Sigmoid colon (tissue), 7 donors: ENCODE results near the gene SAMHD1. TPM values are rescaled to one million over a fixed set of nuclear protein-coding genes. Genes with fewer than 3 reads are reported as not detected.

Experiments used
- DNase-seq: peaks from one replicate; pipeline ENCODE4 v3.0.0-alpha.2; 2019
- H3K27ac ChIP-seq, 4 donors: fragments of 200-600 bp; sonication (generic); one replicate each; pipeline ENCODE4 v1.5.1; 2016 to 2019; ENCODE audit warnings: mild to moderate bottlenecking in 1 of 4
- H3K27me3 ChIP-seq, 3 donors: fragments of 200-600 bp; sonication (generic); one replicate each; pipeline ENCODE4 v1.5.1; 2019; ENCODE audit warnings: mild to moderate bottlenecking in 1 of 3
- H3K36me3 ChIP-seq, 4 donors: fragments of 200-600 bp; sonication (generic); one replicate each; pipeline ENCODE4 v1.5.1; 2016 to 2019
- H3K4me1 ChIP-seq, 4 donors: fragments of 200-600 bp; sonication (generic); one replicate each; pipeline ENCODE4 v1.5.1; 2017 to 2019
- H3K4me3 ChIP-seq, 4 donors: fragments of 200-600 bp; sonication (generic); one replicate each; pipeline ENCODE4 v1.5.1; 2017 to 2019; ENCODE audit warnings: mild to moderate bottlenecking in 2 of 4, moderate library complexity in 1 of 4
- H3K9me3 ChIP-seq, 4 donors: fragments of 200-600 bp in 3 of 4; sonication (generic) in 3 of 4; one replicate each; pipeline versions ENCODE4 v1.5.1 to v1.6.1; 2013 to 2019
- CTCF ChIP-seq, 4 experiments: fragments of 450-650 bp in 3 of 4; fragments of 200-600 bp in 1 of 4; IDR thresholded peaks; one replicate each; pipeline ENCODE4 v1.5.1; 2016 to 2019; ENCODE audit warnings: antibody characterized with exemption in 4 of 4, mild to moderate bottlenecking in 3 of 4, moderate library complexity in 2 of 4
- EP300 ChIP-seq, 4 donors: sonication (generic); formaldehyde crosslinking; IDR thresholded peaks; one replicate each; pipeline ENCODE4 v1.6.1; 2017; ENCODE audit warnings: antibody characterized with exemption in 4 of 4
- POLR2A ChIP-seq, 2 donors: fragments of 450-650 bp; IDR thresholded peaks; one replicate each; pipeline ENCODE4 v1.6.1; 2016; ENCODE audit warnings: antibody characterized with exemption in 2 of 2, mild to moderate bottlenecking in 2 of 2, moderate library complexity in 2 of 2
- POLR2AphosphoS5 ChIP-seq, 4 donors: sonication (generic); formaldehyde crosslinking; IDR thresholded peaks; one replicate each; pipeline ENCODE4 v1.6.1; 2017; ENCODE audit warnings: antibody characterized with exemption in 4 of 4
- WGBS, 2 donors: extraction: QIAGEN DNeasy Blood & Tissue Kit; methylation state at CpG; one replicate each; pipeline ENCODE4 v1.1.7; 2013; 5-methylcytosine and 5-hydroxymethylcytosine counted together
- intact Hi-C: fragments of 100-400 bp; cut with DNase I; formaldehyde crosslinking; loops from one replicate; pipeline ENCODE4 v1.15.1; 2023
- polyA plus RNA-seq, 3 donors: library from polyadenylated mRNA; stranded (reverse); fragments of 200-250 nt; gene quantifications; one replicate each; pipeline ENCODE4 v1.2.3, GENCODE V29; 2013
- total RNA-seq, 4 donors: library from RNA; depleted of rRNA; stranded (reverse); fragments of >200 nt; gene quantifications; one replicate each; pipeline ENCODE4 v1.1.0, GENCODE V29; 2016
- donor health status: healthy with polysubstance abuse.
- donor health status: Bipolar disorder and iron deficiency.
- donor health status: healthy.

Gene SAMHD1
- total and polyA plus RNA-seq, 7 donors, result 27.0 to 179 (median 89.6) TPM

- no peak overlapping the region for H3K4me3 ChIP-seq
- TF ChIP-seq CTCF (IDR thresholded peaks at IDR 0.05) (no peak), POLR2A (IDR thresholded peaks at IDR 0.05) (no peak), EP300 (IDR thresholded peaks at IDR 0.05) (no peak), POLR2AphosphoS5 (IDR thresholded peaks at IDR 0.05) (no peak)
- 61 to 71% methylated on average over 3 of the region's 3 CpGs for WGBS, 2 donors
- H3K27me3 ChIP-seq, result no peaks in the 10 kb centered on the region
- intact Hi-C loops, result no loop called here
- DNase-seq, result peak; percentile 15
- no peaks in the 10 kb centered on the region for H3K9me3 ChIP-seq
- no peak overlapping the region for H3K27ac ChIP-seq
- H3K4me1 ChIP-seq, result peaks cover 0 to 4% (median 2%) of the 10 kb centered on the region in 4 donors
- no peaks in the 10 kb centered on the region for H3K36me3 ChIP-seq
Measured at GRCh38 chr20:36956016-36956415, 4.5 kb upstream of the SAMHD1 start.

- Histone ChIP-seq H3K27me3 (no peaks in the 10 kb centered on the region), H3K9me3 (no peaks in the 10 kb centered on the region), H3K4me1 (peaks cover 0 to 14% (median 4%) of the 10 kb centered on the region in 4 donors), H3K4me3 (peak overlapping the region; percentile 61 to 95 (median 93)), H3K27ac (peak overlapping the region; percentile 79 to 96 (median 88)), H3K36me3 (no peaks in the 10 kb centered on the region)
- intact Hi-C loops, result no loop called here
- DNase-seq, result no peak
- TF ChIP-seq POLR2AphosphoS5 (IDR thresholded peaks at IDR 0.05), result no peak
- TF ChIP-seq CTCF (IDR thresholded peaks at IDR 0.05), result no peak
- TF ChIP-seq POLR2A (IDR thresholded peaks at IDR 0.05), result no peak
- no peak for TF ChIP-seq EP300 (IDR thresholded peaks at IDR 0.05)
- 28 to 36% methylated on average over 11 of the region's 11 CpGs for WGBS, 2 donors
Measured at GRCh38 chr20:36951979-36952738, 651 bp upstream of the SAMHD1 start.

GRCh38 chr20:36950414-36951197 is 902 bp downstream of the SAMHD1 start:
- Histone ChIP-seq H3K27me3 (no peaks in the 10 kb centered on the region), H3K4me1 (peaks cover 0 to 14% (median 6%) of the 10 kb centered on the region in 4 donors), H3K36me3 (peaks cover 0 to 10% (median 4%) of the 10 kb centered on the region in 4 donors), H3K27ac (peak overlapping the region; percentile 79 to 96 (median 88)), H3K4me3 (peak overlapping the region; percentile 61 to 95 (median 93)), H3K9me3 (no peaks in the 10 kb centered on the region)
- 2 to 4% methylated on average over 24 of the region's 24 CpGs for WGBS, 2 donors
- TF ChIP-seq EP300 (IDR thresholded peaks at IDR 0.05), result no peak
- TF ChIP-seq POLR2AphosphoS5 (IDR thresholded peaks at IDR 0.05), result peak in 1 of 4 donors; percentile 24
- intact Hi-C loops, result no loop called here
- DNase-seq, result peak; percentile 63

GRCh38 chr20:36941401-36941835 is 10.1 kb downstream of the SAMHD1 start:
- 43 to 61% methylated on average over 1 of the region's 1 CpG for WGBS, 2 donors
- peak overlapping the region; percentile 70 to 96 (median 88) for H3K27ac ChIP-seq
- peaks cover 0 to 58% (median 8%) of the 10 kb centered on the region in 4 donors for H3K36me3 ChIP-seq
- intact Hi-C loops, result no loop called here
- DNase-seq, result no peak
- H3K4me1 ChIP-seq, result peaks cover 0 to 46% (median 18%) of the 10 kb centered on the region in 4 donors
- no peak overlapping the region for H3K4me3 ChIP-seq
- no peak for TF ChIP-seq CTCF (IDR thresholded peaks at IDR 0.05)
- no peak for TF ChIP-seq EP300 (IDR thresholded peaks at IDR 0.05)
- TF ChIP-seq POLR2A (IDR thresholded peaks at IDR 0.05), result no peak
- no peak for TF ChIP-seq POLR2AphosphoS5 (IDR thresholded peaks at IDR 0.05)
- no peaks in the 10 kb centered on the region for H3K9me3 ChIP-seq
- no peaks in the 10 kb centered on the region for H3K27me3 ChIP-seq

GRCh38 chr20:36937402-36937770 is 14.1 kb downstream of the SAMHD1 start:
- TF ChIP-seq POLR2A (IDR thresholded peaks at IDR 0.05) (no peak), CTCF (IDR thresholded peaks at IDR 0.05) (no peak), EP300 (IDR thresholded peaks at IDR 0.05) (no peak), POLR2AphosphoS5 (IDR thresholded peaks at IDR 0.05) (no peak)
- no peaks in the 10 kb centered on the region for H3K9me3 ChIP-seq
- H3K4me3 ChIP-seq, result no peak overlapping the region
- no peak for DNase-seq
- H3K27ac ChIP-seq, result peak overlapping the region; percentile 48 to 96 (median 76)
- H3K4me1 ChIP-seq, result peaks cover 0 to 19% (median 8%) of the 10 kb centered on the region in 4 donors
- peaks cover 0 to 71% (median 9%) of the 10 kb centered on the region in 4 donors for H3K36me3 ChIP-seq
- intact Hi-C loops, result no loop called here
- no peaks in the 10 kb centered on the region for H3K27me3 ChIP-seq
